H9 (cell line): ENCODE data around the gene FAM32A. TPM values are rescaled to one million over a fixed set of nuclear protein-coding genes. Genes with fewer than 3 reads are reported as not detected.

ENCODE experiments used
- DNase-seq: peaks from one replicate; pipeline ENCODE4 v3.0.0-alpha.2; 2017
- H2AFZ ChIP-seq: one replicate; pipeline ENCODE4 v1.6.1; 2013; ENCODE audit warnings: mild to moderate bottlenecking, low read length, control low read depth, moderate library complexity
- H2AK5ac ChIP-seq: 2 replicates; pipeline ENCODE4 v1.6.1; 2013; ENCODE audit warnings: low read length, control low read depth, mixed read lengths; ENCODE audit not compliant: insufficient read length
- H2BK120ac ChIP-seq: one replicate; pipeline ENCODE4 v1.6.1; 2013; ENCODE audit warnings: low read depth, mild to moderate bottlenecking, low read length, control low read depth, inconsistent platforms; ENCODE audit not compliant: poor library complexity, severe bottlenecking
- H2BK12ac ChIP-seq: 2 replicates; pipeline ENCODE4 v1.6.1; 2013; ENCODE audit warnings: low read length, control low read depth, mixed read lengths, low read depth; ENCODE audit not compliant: insufficient read length
- H2BK15ac ChIP-seq: 2 replicates; pipeline ENCODE4 v1.6.1; 2013; ENCODE audit warnings: low read depth, low read length, control low read depth
- H2BK20ac ChIP-seq: one replicate; pipeline ENCODE4 v1.6.1; 2013; ENCODE audit warnings: low read depth, mild to moderate bottlenecking, low read length, control low read depth, inconsistent platforms; ENCODE audit not compliant: poor library complexity, severe bottlenecking
- H2BK5ac ChIP-seq: 2 replicates; pipeline ENCODE4 v1.6.1; 2013; ENCODE audit warnings: low read length, control low read depth, mixed read lengths; ENCODE audit not compliant: insufficient read length
- H3K14ac ChIP-seq: 2 replicates; pipeline ENCODE4 v1.6.1; 2013; ENCODE audit warnings: low read length, control low read depth; ENCODE audit not compliant: insufficient read depth
- H3K18ac ChIP-seq: 2 replicates; pipeline ENCODE4 v1.6.1; 2013; ENCODE audit warnings: low read depth, mild to moderate bottlenecking, mixed read lengths, low read length, control low read depth; ENCODE audit not compliant: insufficient read length
- H3K23ac ChIP-seq: 2 replicates; pipeline ENCODE4 v1.6.1; 2013; ENCODE audit warnings: low read length, control low read depth, mixed read lengths, low read depth; ENCODE audit not compliant: insufficient read length
- H3K23me2 ChIP-seq: 2 replicates; pipeline ENCODE4 v1.6.1; 2013; ENCODE audit warnings: low read depth, mild to moderate bottlenecking, mixed read lengths, low read length, control low read depth; ENCODE audit not compliant: insufficient read length, poor library complexity, severe bottlenecking
- H3K27ac ChIP-seq: 2 replicates; pipeline ENCODE4 v1.5.1; 2013; ENCODE audit warnings: low read length, control low read depth, mixed read lengths, low read depth; ENCODE audit not compliant: insufficient read length
- H3K27me3 ChIP-seq: 2 replicates; pipeline ENCODE4 v1.6.1; 2013; ENCODE audit warnings: low read length, control low read depth, inconsistent platforms; ENCODE audit not compliant: insufficient read depth
- H3K4ac ChIP-seq: 2 replicates; pipeline ENCODE4 v1.6.1; 2013; ENCODE audit warnings: low read depth, mild to moderate bottlenecking, control low read depth, inconsistent platforms, low read length, moderate library complexity
- H3K4me1 ChIP-seq: 2 replicates; pipeline ENCODE4 v1.6.1; 2013; ENCODE audit warnings: low read length, control low read depth, inconsistent platforms; ENCODE audit not compliant: insufficient read depth
- H3K4me2 ChIP-seq: 2 replicates; pipeline ENCODE4 v1.6.1; 2013; ENCODE audit warnings: low read length, control low read depth, mixed read lengths; ENCODE audit not compliant: insufficient read length, insufficient read depth
- H3K56ac ChIP-seq: 2 replicates; pipeline ENCODE4 v1.6.1; 2013; ENCODE audit warnings: low read depth, mild to moderate bottlenecking, mixed read lengths, low read length, control low read depth; ENCODE audit not compliant: insufficient read length
- H3K79me1 ChIP-seq: 2 replicates; pipeline ENCODE4 v1.6.1; 2013; ENCODE audit warnings: low read depth, mild to moderate bottlenecking, moderate library complexity, low read length, control low read depth, inconsistent platforms; ENCODE audit not compliant: insufficient read depth, poor library complexity, severe bottlenecking
- H3K79me2 ChIP-seq: 2 replicates; pipeline ENCODE4 v1.6.1; 2013; ENCODE audit warnings: low read length, control low read depth, inconsistent platforms; ENCODE audit not compliant: insufficient read depth
- H3K9ac ChIP-seq: 2 replicates; pipeline ENCODE4 v1.6.1; 2013; ENCODE audit warnings: low read length, control low read depth, mixed read lengths; ENCODE audit not compliant: insufficient read length; ENCODE audit errors: extremely low read depth
- H3K9me3 ChIP-seq: one replicate; pipeline ENCODE4 v1.6.1; 2013; ENCODE audit warnings: low read depth, low read length, inconsistent platforms; ENCODE audit not compliant: control insufficient read depth
- H3T11ph ChIP-seq: one replicate; pipeline ENCODE4 v1.6.1; 2013; ENCODE audit warnings: mild to moderate bottlenecking, low read length, control low read depth, inconsistent platforms
- H4K20me1 ChIP-seq: one replicate; pipeline ENCODE4 v1.6.1; 2013; ENCODE audit not compliant: control insufficient read depth, insufficient read length, insufficient read depth
- H4K5ac ChIP-seq: 2 replicates; pipeline ENCODE4 v1.6.1; 2013; ENCODE audit warnings: low read depth, mild to moderate bottlenecking, mixed read lengths, low read length, control low read depth; ENCODE audit not compliant: insufficient read length
- H4K8ac ChIP-seq: replicated peaks from 2 replicates; pipeline ENCODE4 v1.6.1; 2013; ENCODE audit warnings: low read length, control low read depth, mixed read lengths, low read depth; ENCODE audit not compliant: insufficient read length
- H4K91ac ChIP-seq: 2 replicates; pipeline ENCODE4 v1.6.1; 2013; ENCODE audit warnings: low read depth, mild to moderate bottlenecking, moderate library complexity, mixed read lengths, low read length, control low read depth; ENCODE audit not compliant: insufficient read length
- H3K27ac Mint-ChIP-seq, 3 experiments: 2 replicates in 2 of 3; 3 replicates in 1 of 3; pipeline ENCODE4 v1.8.0; 2020 to 2021; ENCODE audit warnings: mixed read lengths in 3 of 3, mild to moderate bottlenecking in 1 of 3, moderate library complexity in 1 of 3
- H3K27me3 Mint-ChIP-seq: 2 replicates; pipeline ENCODE4 v1.8.0; 2021; ENCODE audit warnings: low read depth, mild to moderate bottlenecking, moderate library complexity, mixed read lengths
- H3K36me3 Mint-ChIP-seq, 3 experiments: 2 replicates in 2 of 3; 3 replicates in 1 of 3; pipeline ENCODE4 v1.8.0; 2020 to 2021; ENCODE audit warnings: low read depth in 3 of 3, mixed read lengths in 3 of 3; ENCODE audit not compliant: insufficient read depth in 1 of 3
- H3K4me1 Mint-ChIP-seq, 2 experiments: 2 replicates each; pipeline ENCODE4 v1.8.0; 2020; ENCODE audit warnings: mixed read lengths in 2 of 2
- H3K4me3 Mint-ChIP-seq, 2 experiments: 2 replicates in 1 of 2; 3 replicates in 1 of 2; pipeline ENCODE4 v1.8.0; 2020 to 2021; ENCODE audit warnings: mild to moderate bottlenecking in 2 of 2, mixed read lengths in 2 of 2, moderate library complexity in 1 of 2
- H3K9me3 Mint-ChIP-seq, 2 experiments: 2 replicates in 1 of 2; 3 replicates in 1 of 2; pipeline ENCODE4 v1.8.0; 2020; ENCODE audit warnings: mild to moderate bottlenecking in 2 of 2, mixed read lengths in 2 of 2, moderate library complexity in 1 of 2
- CTCF ChIP-seq: fragments of 200-600 bp; sonication (generic); conservative IDR thresholded peaks from 3 replicates; pipeline ENCODE4 v1.8.0; 2021; ENCODE audit warnings: antibody characterized with exemption, mild to moderate bottlenecking
- WGBS: extraction: QIAGEN DNeasy Blood & Tissue Kit; methylation state at CpG from one replicate; pipeline ENCODE4 v1.1.7; 2013; ENCODE audit warnings: missing lambda C conversion rate, low lambda C conversion rate, mixed read lengths; ENCODE audit not compliant: insufficient read length; ENCODE audit errors: extremely low coverage; 5-methylcytosine and 5-hydroxymethylcytosine counted together
- total RNA-seq: library from RNA; stranded (reverse); gene quantifications from 2 replicates; pipeline ENCODE4 v1.2.1, GENCODE V29; 2021

The FAM32A gene
- total RNA-seq, 1 experiment from 2014 or later: 91.9 TPM

GRCh38 chr19:16232127-16232526 is 46.9 kb downstream of the FAM32A start:
- H2BK12ac ChIP-seq: no peak overlapping the region
- H3K36me3 Mint-ChIP-seq: peaks cover 3 to 28% (median 19%) of the 10 kb centered on the region in 3 experiments; a peak in 6 of 7 replicates
- no CpG with 5 or more reads among the region's 16 CpGs for WGBS
- no peak overlapping the region for H3K4me2 ChIP-seq
- H3K27ac Mint-ChIP-seq: 0 out of 7 replicates have a peak overlapping the region, but pooled peaks of 1 of the 3 experiments have one; percentile 37
- H3K56ac ChIP-seq: no peak overlapping the region
- no peak overlapping the region for H2AFZ ChIP-seq
- no peaks in the 10 kb centered on the region for H3K4me1 ChIP-seq
- H4K8ac ChIP-seq: no peak overlapping the region
- H3K79me2 ChIP-seq: no peaks in the 10 kb centered on the region
- H3K27me3 ChIP-seq: no peaks in the 10 kb centered on the region
- no peak overlapping the region for H3K27ac ChIP-seq
- H4K91ac ChIP-seq: no peak overlapping the region
- no peak overlapping the region for H2BK20ac ChIP-seq
- H2BK15ac ChIP-seq: no peak overlapping the region
- H3K9me3 ChIP-seq: no peaks in the 10 kb centered on the region
- no peak overlapping the region for H3K4me3 Mint-ChIP-seq
- no peak overlapping the region for H3K9ac ChIP-seq
- no peak overlapping the region for H3K4ac ChIP-seq
- H3K14ac ChIP-seq: no peak overlapping the region
- H4K20me1 ChIP-seq: no peaks in the 10 kb centered on the region
- no peak overlapping the region for H3K23ac ChIP-seq
- H3T11ph ChIP-seq: no peak overlapping the region
- H3K4me1 Mint-ChIP-seq: no peaks in the 10 kb centered on the region
- H4K5ac ChIP-seq: no peak overlapping the region
- H3K18ac ChIP-seq: no peak overlapping the region
- no peaks in the 10 kb centered on the region for H3K27me3 Mint-ChIP-seq
- no peak for TF ChIP-seq CTCF
- no peaks in the 10 kb centered on the region; a peak in 1 of 5 replicates for H3K9me3 Mint-ChIP-seq
- no peak overlapping the region for H2BK5ac ChIP-seq
- no peaks in the 10 kb centered on the region for H3K23me2 ChIP-seq
- no peak for DNase-seq
- H2AK5ac ChIP-seq: no peak overlapping the region
- H3K79me1 ChIP-seq: no peaks in the 10 kb centered on the region
- no peak overlapping the region for H2BK120ac ChIP-seq
